GM12878 (cell line): Measurements from ENCODE around the gene CITED2.

Experiments used
- ATF7 ChIP-seq: fragments of 450-650 bp; IDR thresholded peaks from 2 replicates; pipeline ENCODE4 v1.6.1; 2016; ENCODE audit warnings: low read depth, mild to moderate bottlenecking
- BRCA1 ChIP-seq: IDR thresholded peaks from 2 replicates; pipeline ENCODE4 v1.6.1; 2011; ENCODE audit warnings: low read depth, low read length, improper control_type of control experiment
- CREB1 ChIP-seq: IDR thresholded peaks from 2 replicates; pipeline ENCODE4 v1.6.1; 2012; ENCODE audit warnings: low read depth, mild to moderate bottlenecking, inconsistent platforms
- CTCF ChIP-seq, 3 experiments: IDR thresholded peaks in 2 of 3; conservative IDR thresholded peaks in 1 of 3; 2 replicates each; pipeline ENCODE4 v1.5.1; 2011; ENCODE audit warnings: low read depth in 3 of 3, low read length in 3 of 3, mild to moderate bottlenecking in 3 of 3, control low read depth in 2 of 3, moderate library complexity in 2 of 3, inconsistent platforms in 1 of 3, mixed read lengths in 1 of 3; ENCODE audit not compliant: control insufficient read depth in 2 of 3, insufficient read depth in 1 of 3; ENCODE audit errors: extremely low read depth in 1 of 3
- MTA3 ChIP-seq: IDR thresholded peaks from 2 replicates; pipeline ENCODE4 v1.6.1; 2012; ENCODE audit warnings: low read length, inconsistent platforms, borderline replicate concordance
- NBN ChIP-seq: fragments of 450-650 bp; IDR thresholded peaks from 2 replicates; pipeline ENCODE4 v1.6.1; 2016
- POLR2A ChIP-seq: IDR thresholded peaks from 2 replicates; pipeline ENCODE4 v1.6.1; 2011; ENCODE audit warnings: low read depth, mild to moderate bottlenecking, low read length
- POLR2AphosphoS5 ChIP-seq: IDR thresholded peaks from 2 replicates; pipeline ENCODE4 v1.6.1; 2011; ENCODE audit warnings: mild to moderate bottlenecking, low read length, inconsistent platforms
- ZNF207 ChIP-seq: fragments of 450-650 bp; IDR thresholded peaks from 2 replicates; pipeline ENCODE4 v1.6.1; 2014; ENCODE audit warnings: antibody characterized with exemption, mild to moderate bottlenecking, borderline replicate concordance
- ZNF687 ChIP-seq: fragments of 450-650 bp; IDR thresholded peaks from 2 replicates; pipeline ENCODE4 v1.6.1; 2017; ENCODE audit warnings: mild to moderate bottlenecking, moderate library complexity
- TF ChIP-seq, protein P1 (sequence below): fragments of 450-650 bp; formaldehyde crosslinking; IDR thresholded peaks from 2 replicates; pipeline ENCODE4 v1.4.0; 2022; ENCODE audit warnings: mild to moderate bottlenecking, moderate library complexity

- no peak for TF ChIP-seq CTCF (IDR thresholded peaks at IDR 0.05 in 2 of 3, conservative IDR thresholded peaks at IDR 0.05 in 1 of 3; ENCODE audit: control insufficient read depth in 2 of 3, extremely low read depth in 1 of 3, insufficient read depth in 1 of 3, low read depth in 3 of 3, low read length in 3 of 3)
- TF ChIP-seq POLR2AphosphoS5, result no peak
- TF ChIP-seq, protein P1, sequence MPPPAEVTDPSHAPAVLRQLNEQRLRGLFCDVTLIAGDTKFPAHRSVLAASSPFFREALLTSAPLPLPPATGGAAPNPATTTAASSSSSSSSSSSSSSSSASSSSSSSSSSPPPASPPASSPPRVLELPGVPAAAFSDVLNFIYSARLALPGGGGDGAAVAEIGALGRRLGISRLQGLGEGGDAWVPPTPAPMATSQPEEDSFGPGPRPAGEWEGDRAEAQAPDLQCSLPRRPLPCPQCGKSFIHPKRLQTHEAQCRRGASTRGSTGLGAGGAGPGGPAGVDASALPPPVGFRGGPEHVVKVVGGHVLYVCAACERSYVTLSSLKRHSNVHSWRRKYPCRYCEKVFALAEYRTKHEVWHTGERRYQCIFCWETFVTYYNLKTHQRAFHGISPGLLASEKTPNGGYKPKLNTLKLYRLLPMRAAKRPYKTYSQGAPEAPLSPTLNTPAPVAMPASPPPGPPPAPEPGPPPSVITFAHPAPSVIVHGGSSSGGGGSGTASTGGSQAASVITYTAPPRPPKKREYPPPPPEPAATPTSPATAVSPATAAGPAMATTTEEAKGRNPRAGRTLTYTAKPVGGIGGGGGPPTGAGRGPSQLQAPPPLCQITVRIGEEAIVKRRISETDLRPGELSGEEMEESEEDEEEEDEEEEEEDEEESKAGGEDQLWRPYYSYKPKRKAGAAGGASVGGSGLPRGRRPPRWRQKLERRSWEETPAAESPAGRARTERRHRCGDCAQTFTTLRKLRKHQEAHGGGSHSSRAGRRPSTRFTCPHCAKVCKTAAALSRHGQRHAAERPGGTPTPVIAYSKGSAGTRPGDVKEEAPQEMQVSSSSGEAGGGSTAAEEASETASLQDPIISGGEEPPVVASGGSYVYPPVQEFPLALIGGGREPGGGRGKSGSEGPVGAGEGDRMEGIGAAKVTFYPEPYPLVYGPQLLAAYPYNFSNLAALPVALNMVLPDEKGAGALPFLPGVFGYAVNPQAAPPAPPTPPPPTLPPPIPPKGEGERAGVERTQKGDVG (CRISPR knock-in tag), result no peak
- no peak for TF ChIP-seq ZNF207
- TF ChIP-seq CREB1, result no peak
- no peak for TF ChIP-seq NBN
- no peak for TF ChIP-seq BRCA1
- no peak for TF ChIP-seq MTA3
- no peak for TF ChIP-seq POLR2A
- TF ChIP-seq ATF7, result no peak
- no peak for TF ChIP-seq ZNF687
Measured at GRCh38 chr6:139370283-139370998, 4.0 kb downstream of the CITED2 start.
